GM12892 (cell line): ENCODE measurements around the gene KPNB1.
A peak's percentile ranks its signal among the peaks of the same experiment; 100 is the strongest.

ENCODE experiments used
- DNase-seq: peaks from one replicate; pipeline ENCODE4 v3.0.0; 2011; ENCODE audit not compliant: insufficient read length
- FAIRE-seq: peaks from 2 replicates; lab custom pipeline; 2011; peaks lifted over from hg19 to GRCh38; lab: Jason Lieb, UNC
- POLR2A ChIP-seq: IDR thresholded peaks from 2 replicates; pipeline ENCODE4 v1.6.1; 2011; ENCODE audit warnings: low read depth, low read length, control low read depth
- POLR2AphosphoS5 ChIP-seq: IDR thresholded peaks from 2 replicates; pipeline ENCODE4 v1.6.1; 2011; ENCODE audit warnings: low read depth, low read length, control low read depth
- TAF1 ChIP-seq: IDR thresholded peaks from 2 replicates; pipeline ENCODE4 v1.6.1; 2011; ENCODE audit warnings: low read depth, mild to moderate bottlenecking, control low read depth, low read length, borderline replicate concordance

The KPNB1 gene

DNA sequence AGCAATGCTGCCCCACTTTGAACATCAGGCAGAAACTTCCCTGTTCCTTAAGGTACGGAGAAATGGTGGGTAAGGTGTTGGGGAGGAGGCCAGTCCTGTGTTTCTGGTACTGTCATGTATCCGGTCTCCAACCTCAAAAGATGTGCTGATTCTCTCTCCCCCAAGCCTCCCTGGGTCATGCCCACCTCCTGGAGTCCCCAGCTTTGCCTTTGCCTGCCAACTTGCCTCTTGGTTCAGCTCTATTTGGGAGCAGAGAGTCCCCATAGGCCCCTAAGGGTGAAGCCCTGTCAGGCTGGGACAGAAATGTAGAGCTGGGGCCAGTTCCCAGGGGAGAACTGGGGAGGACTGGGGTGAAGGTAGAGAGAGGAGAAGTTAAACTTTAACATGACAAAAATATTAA is 81.7 kb downstream of the KPNB1 start:
- FAIRE-seq (no peak), DNase-seq (peak; percentile 8)
- no peak for TF ChIP-seq TAF1
- no peak for TF ChIP-seq POLR2AphosphoS5
- no peak for TF ChIP-seq POLR2A

DNA sequence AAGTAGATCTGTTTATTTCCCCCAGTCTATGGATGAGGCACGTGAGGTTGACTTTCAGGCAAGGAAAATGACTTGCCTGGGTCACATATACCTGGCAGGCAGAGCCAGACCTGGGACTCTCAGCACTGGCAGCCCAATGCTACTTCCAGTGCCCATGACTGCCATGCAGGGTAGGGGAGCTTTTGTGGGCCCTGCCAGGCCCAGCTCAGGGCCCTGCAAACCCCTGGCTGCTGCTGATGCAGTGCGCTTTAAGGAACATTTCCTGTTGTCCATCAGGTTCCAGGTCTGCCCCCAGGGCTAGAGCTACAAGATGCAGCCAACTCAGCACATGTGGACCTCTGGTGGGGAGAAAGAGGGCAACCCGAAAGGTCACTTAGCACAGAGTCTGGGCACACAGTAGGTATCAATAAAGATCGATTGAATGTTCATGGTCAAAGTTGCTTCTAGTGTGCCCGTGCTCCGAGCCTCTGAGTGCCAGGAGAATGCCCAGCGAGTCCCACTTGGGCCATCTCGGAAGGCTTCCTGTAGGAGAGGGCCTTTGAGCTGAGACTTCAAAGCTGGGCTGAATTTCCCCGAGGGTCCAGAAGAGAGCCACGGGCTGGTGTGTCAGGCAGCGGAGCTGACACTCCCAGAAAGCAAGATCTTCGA is 82.8 kb downstream of the KPNB1 start:
- DNase-seq (peak; percentile 4), FAIRE-seq (no peak)
- no peak for TF ChIP-seq POLR2AphosphoS5
- no peak for TF ChIP-seq POLR2A
- TF ChIP-seq TAF1, result no peak

- no peak for FAIRE-seq
- DNase-seq, result peak; percentile 79
- TF ChIP-seq TAF1 (no peak), POLR2AphosphoS5 (no peak), POLR2A (no peak)
Measured at GRCh38 chr17:47733047-47733673, 83.4 kb downstream of the KPNB1 start, which contains the start of gene TBX21. TSS of gene TBX21 (plus strand) at chr17:47733236. CDS start at chr17:47733455, 219 bp downstream.

GRCh38 chr17:47733674-47734410 is 84.1 kb downstream of the KPNB1 start:
- FAIRE-seq, result no peak

GRCh38 chr17:47735139-47735464 is 85.4 kb downstream of the KPNB1 start:
- FAIRE-seq (no peak), DNase-seq (peak; percentile 5)
- TF ChIP-seq POLR2AphosphoS5 (no peak), POLR2A (no peak), TAF1 (no peak)

More at GRCh38 chr17:47733674-47734410, 84.1 kb downstream of the KPNB1 start:
- DNase-seq, result peak; percentile 27
- TF ChIP-seq POLR2A (no peak), POLR2AphosphoS5 (no peak), TAF1 (no peak)
